Adrenal gland (tissue), 5 donors: Measurements from ENCODE around the gene OIT3.

ENCODE experiments used
- CTCF ChIP-seq, 6 experiments: fragments of 450-650 bp in 4 of 6; fragments of 200-600 bp in 2 of 6; sonication (generic) in 1 of 6; IDR thresholded peaks; 1 replicate in 5 of 6; 2 replicates in 1 of 6; pipeline versions ENCODE4 v1.5.1 to v1.8.0; 2016 to 2021; ENCODE audit warnings: antibody characterized with exemption in 6 of 6, mild to moderate bottlenecking in 2 of 6, moderate library complexity in 1 of 6
- POLR2A ChIP-seq, 2 donors: fragments of 450-650 bp; IDR thresholded peaks; one replicate each; pipeline ENCODE4 v1.6.1; 2017; ENCODE audit warnings: antibody characterized with exemption in 2 of 2, mild to moderate bottlenecking in 2 of 2, moderate library complexity in 1 of 2
- donor health status: DM: no; HTN: no; CAD: no.

GRCh38 chr10:72855129-72855528 lies 38.4 kb upstream of the OIT3 start:
- TF ChIP-seq POLR2A (IDR thresholded peaks at IDR 0.05) (no peak), CTCF (IDR thresholded peaks at IDR 0.05) (no peak)
